ENCODE data around the gene GOLGA2. TPM values are rescaled to one million over a fixed set of nuclear protein-coding genes. Genes with fewer than 3 reads are reported as not detected.

The GOLGA2 gene
- total RNA-seq, 6 experiments from 2014 or later: 25.0 to 53.0 (median 35.5) TPM

DNA sequence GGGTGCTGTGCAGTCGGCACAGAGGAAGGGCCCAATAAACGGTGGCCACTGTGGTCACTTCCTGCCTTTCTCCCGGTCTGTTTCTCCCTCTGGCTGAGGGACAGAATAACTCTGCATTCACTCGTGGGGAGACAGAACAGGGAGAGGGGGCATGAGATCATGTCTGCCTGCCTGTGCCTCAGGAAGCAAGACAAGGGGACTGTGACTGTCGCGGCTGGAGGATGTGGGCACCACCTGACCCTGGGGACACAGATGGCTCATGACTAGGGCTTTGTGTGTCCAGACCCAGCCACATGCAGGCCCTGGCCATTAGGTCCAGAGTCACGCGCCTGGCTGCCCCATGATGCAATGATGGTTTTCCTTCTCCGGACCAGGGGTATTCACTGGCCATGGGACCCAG lies 40.6 kb upstream of the GOLGA2 start:
- DNase-seq: no peak
- no peak for ATAC-seq
- no peak overlapping the region for H3K27ac ChIP-seq
- WGBS (ENCODE audit: insufficient coverage, low coverage, low lambda C conversion rate, missing lambda C conversion rate): 100% methylated on average over 1 of the region's 9 CpGs
- no peak overlapping the region for H3K4me3 ChIP-seq
- peaks cover 0 to 44% (median 16%) of the 10 kb centered on the region in 4 donors for H3K36me3 ChIP-seq
- intact Hi-C loops (cut with DNase I): no loop called here
- H3K4me1 ChIP-seq: peaks cover 0 to 6% (median 1%) of the 10 kb centered on the region in 4 donors
- no peaks in the 10 kb centered on the region for H3K27me3 ChIP-seq
- no peaks in the 10 kb centered on the region for H3K9me3 ChIP-seq
- no peak for TF ChIP-seq POLR2A (IDR thresholded peaks at IDR 0.05)
- TF ChIP-seq, protein P1, sequence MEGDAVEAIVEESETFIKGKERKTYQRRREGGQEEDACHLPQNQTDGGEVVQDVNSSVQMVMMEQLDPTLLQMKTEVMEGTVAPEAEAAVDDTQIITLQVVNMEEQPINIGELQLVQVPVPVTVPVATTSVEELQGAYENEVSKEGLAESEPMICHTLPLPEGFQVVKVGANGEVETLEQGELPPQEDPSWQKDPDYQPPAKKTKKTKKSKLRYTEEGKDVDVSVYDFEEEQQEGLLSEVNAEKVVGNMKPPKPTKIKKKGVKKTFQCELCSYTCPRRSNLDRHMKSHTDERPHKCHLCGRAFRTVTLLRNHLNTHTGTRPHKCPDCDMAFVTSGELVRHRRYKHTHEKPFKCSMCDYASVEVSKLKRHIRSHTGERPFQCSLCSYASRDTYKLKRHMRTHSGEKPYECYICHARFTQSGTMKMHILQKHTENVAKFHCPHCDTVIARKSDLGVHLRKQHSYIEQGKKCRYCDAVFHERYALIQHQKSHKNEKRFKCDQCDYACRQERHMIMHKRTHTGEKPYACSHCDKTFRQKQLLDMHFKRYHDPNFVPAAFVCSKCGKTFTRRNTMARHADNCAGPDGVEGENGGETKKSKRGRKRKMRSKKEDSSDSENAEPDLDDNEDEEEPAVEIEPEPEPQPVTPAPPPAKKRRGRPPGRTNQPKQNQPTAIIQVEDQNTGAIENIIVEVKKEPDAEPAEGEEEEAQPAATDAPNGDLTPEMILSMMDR (IDR thresholded peaks at IDR 0.05): no peak

DNA sequence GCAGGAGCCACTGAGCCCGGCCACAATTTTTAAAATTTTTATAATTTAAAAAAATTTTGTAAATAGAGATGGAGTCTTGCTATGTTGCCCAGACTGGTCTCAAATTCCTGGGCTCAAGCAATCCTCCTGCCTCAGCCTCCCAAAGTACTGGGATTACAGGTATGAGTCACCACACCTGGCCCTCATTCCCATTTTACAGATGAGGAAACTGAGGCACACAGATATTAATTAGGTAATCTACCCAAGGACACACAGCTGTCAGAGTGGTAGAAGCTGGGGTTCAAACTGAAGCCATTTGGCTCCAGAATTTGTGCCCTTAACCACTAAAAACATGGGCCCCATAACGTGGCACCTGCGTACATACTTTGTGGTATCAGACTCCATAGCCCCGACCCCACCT lies 38.9 kb upstream of the GOLGA2 start:
- peaks cover 0 to 18% (median 6%) of the 10 kb centered on the region in 4 donors for H3K4me1 ChIP-seq
- intact Hi-C loops (cut with DNase I): no loop called here
- DNase-seq: no peak
- no peak for TF ChIP-seq POLR2A (IDR thresholded peaks at IDR 0.05)
- TF ChIP-seq, protein P1 (IDR thresholded peaks at IDR 0.05): no peak
- no peak for ATAC-seq
- no peak overlapping the region for H3K4me3 ChIP-seq
- H3K9me3 ChIP-seq: no peaks in the 10 kb centered on the region
- peaks cover 0 to 47% (median 16%) of the 10 kb centered on the region in 4 donors for H3K36me3 ChIP-seq
- H3K27me3 ChIP-seq: no peaks in the 10 kb centered on the region
- WGBS (ENCODE audit: insufficient coverage, low coverage, low lambda C conversion rate, missing lambda C conversion rate): 100% methylated on average over 2 of the region's 4 CpGs
- no peak overlapping the region for H3K27ac ChIP-seq

DNA sequence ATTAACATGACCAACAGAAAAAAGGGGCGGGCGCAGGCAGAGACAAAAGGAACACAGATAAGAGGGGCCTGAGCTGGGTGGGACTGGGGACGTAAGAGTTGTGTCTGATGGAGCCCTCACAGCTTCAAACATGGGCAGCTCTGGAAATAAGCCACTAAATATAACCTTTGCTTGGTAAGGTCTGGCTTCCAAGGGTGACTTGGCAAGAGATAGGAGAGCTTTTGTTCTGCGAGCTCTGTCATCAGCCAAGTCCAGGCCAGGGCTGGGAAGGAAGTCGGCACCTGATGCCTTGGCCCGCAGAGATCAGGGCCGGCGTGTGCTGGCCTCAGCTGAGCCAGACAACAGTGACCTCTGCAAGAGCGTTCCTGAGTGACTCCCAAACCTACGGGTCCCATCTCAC lies 34.7 kb upstream of the GOLGA2 start:
- ATAC-seq: peak; percentile 87 to 94 (median 92)
- 45% methylated on average over 3 of the region's 10 CpGs for WGBS (ENCODE audit: insufficient coverage, low coverage, low lambda C conversion rate, missing lambda C conversion rate)
- intact Hi-C loops (cut with DNase I): no loop called here
- no peak for TF ChIP-seq POLR2A (IDR thresholded peaks at IDR 0.05)
- TF ChIP-seq, protein P1 (IDR thresholded peaks at IDR 0.05): no peak
- H3K9me3 ChIP-seq: no peaks in the 10 kb centered on the region
- H3K27ac ChIP-seq: peak overlapping the region in 1 of 3 donors; percentile 55
- peak; percentile 61 to 82 (median 81) for DNase-seq
- peaks cover 0 to 35% (median 13%) of the 10 kb centered on the region in 4 donors for H3K36me3 ChIP-seq
- H3K4me1 ChIP-seq: peaks cover 0 to 19% (median 6%) of the 10 kb centered on the region in 4 donors
- no peak overlapping the region for H3K4me3 ChIP-seq
- no peaks in the 10 kb centered on the region for H3K27me3 ChIP-seq

DNA sequence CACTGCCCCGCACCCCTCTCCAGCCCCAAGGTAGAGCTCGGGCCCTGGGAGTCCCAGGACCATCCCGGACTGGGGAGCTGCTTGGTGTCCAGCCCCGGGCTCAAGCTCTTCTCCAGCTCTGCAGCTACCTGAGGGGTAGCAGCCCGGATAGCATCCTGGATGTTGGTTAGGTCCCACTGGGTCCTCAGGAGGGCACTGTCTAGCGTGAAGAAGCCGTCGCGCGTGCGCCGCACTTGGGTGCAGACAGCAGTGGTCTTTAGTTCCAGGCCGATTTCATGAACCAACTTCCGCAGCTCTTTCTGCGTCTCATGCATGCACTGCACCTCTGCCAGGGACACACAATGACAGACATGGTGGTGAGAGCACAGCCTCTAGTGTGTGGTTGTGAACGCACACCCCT lies 33.7 kb upstream of the GOLGA2 start:
- DNase-seq: no peak
- intact Hi-C loops (cut with DNase I): no loop called here
- Histone ChIP-seq H3K4me1 (peaks cover 0 to 19% (median 6%) of the 10 kb centered on the region in 4 donors), H3K27ac (peak overlapping the region in 1 of 3 donors; percentile 55), H3K4me3 (no peak overlapping the region), H3K9me3 (no peaks in the 10 kb centered on the region), H3K36me3 (peaks cover 0 to 28% (median 11%) of the 10 kb centered on the region in 4 donors), H3K27me3 (no peaks in the 10 kb centered on the region)
- TF ChIP-seq POLR2A (IDR thresholded peaks at IDR 0.05): no peak
- TF ChIP-seq, protein P1 (IDR thresholded peaks at IDR 0.05): no peak
- no peak for ATAC-seq
- 93% methylated on average over 3 of the region's 16 CpGs for WGBS (ENCODE audit: insufficient coverage, low coverage, low lambda C conversion rate, missing lambda C conversion rate)

DNA sequence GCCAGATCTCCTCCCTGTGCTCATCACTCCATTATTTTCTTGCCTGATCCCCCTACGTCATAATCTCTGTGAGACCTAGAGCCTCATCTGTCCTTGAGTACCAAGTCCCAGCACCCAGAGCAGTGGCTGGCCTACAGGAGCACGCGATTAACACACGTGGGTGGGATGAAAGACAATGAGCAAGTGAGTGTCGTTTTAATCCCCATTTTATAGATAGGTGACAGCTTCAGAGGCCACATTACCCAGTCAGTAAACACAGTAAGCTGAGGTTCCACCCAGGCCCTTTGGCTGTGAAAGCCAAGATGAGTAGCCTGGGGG lies 29.1 kb upstream of the GOLGA2 start:
- H3K27me3 ChIP-seq: no peaks in the 10 kb centered on the region
- H3K4me1 ChIP-seq: peaks cover 0 to 4% (median 0%) of the 10 kb centered on the region in 4 donors
- DNase-seq (no peak), ATAC-seq (no peak)
- intact Hi-C loops (cut with DNase I): no loop called here
- peaks cover 0 to 14% (median 5%) of the 10 kb centered on the region in 4 donors for H3K36me3 ChIP-seq
- no peak overlapping the region for H3K27ac ChIP-seq
- no peak overlapping the region for H3K4me3 ChIP-seq
- no peaks in the 10 kb centered on the region for H3K9me3 ChIP-seq
- TF ChIP-seq, protein P1 (IDR thresholded peaks at IDR 0.05): no peak
- TF ChIP-seq POLR2A (IDR thresholded peaks at IDR 0.05): no peak
- 70% methylated on average over 5 of the region's 5 CpGs for WGBS (ENCODE audit: insufficient coverage, low coverage, low lambda C conversion rate, missing lambda C conversion rate)

All from right lobe of liver (tissue), 6 donors.